Measurements from ENCODE around the gene KIF1A. TPM values are rescaled to one million over a fixed set of nuclear protein-coding genes. Genes with fewer than 3 reads are reported as not detected.

Gene KIF1A
- total RNA-seq, 1 donor from 2014 or later = 10.2 TPM

GRCh38 chr2:240728361-240728760 lies 91.7 kb downstream of the KIF1A start:
- no peak for DNase-seq (ENCODE audit: low spot score)
- intact Hi-C loops (cut with DNase I) = no loop called here

GRCh38 chr2:240727913-240728312 lies 92.1 kb downstream of the KIF1A start:
- DNase-seq (ENCODE audit: low spot score) = no peak
- intact Hi-C loops (cut with DNase I) = no loop called here

GRCh38 chr2:240727439-240727838 lies 92.6 kb downstream of the KIF1A start:
- intact Hi-C loops (cut with DNase I) = no loop called here

GRCh38 chr2:240726876-240727275 lies 93.1 kb downstream of the KIF1A start:
- intact Hi-C loops (cut with DNase I) = no loop called here
- DNase-seq (ENCODE audit: low spot score) = no peak

More at GRCh38 chr2:240727439-240727838, 92.6 kb downstream of the KIF1A start:
- no peak for DNase-seq (ENCODE audit: low spot score)

- no peak for DNase-seq (ENCODE audit: low spot score)
- intact Hi-C loops (cut with DNase I) = no loop called here
Measured at GRCh38 chr2:240725671-240726070, 94.3 kb downstream of the KIF1A start.

GRCh38 chr2:240725266-240725665 lies 94.8 kb downstream of the KIF1A start:
- no peak for DNase-seq (ENCODE audit: low spot score)
- intact Hi-C loops (cut with DNase I) = no loop called here

GRCh38 chr2:240724431-240724830 lies 95.6 kb downstream of the KIF1A start:
- DNase-seq (ENCODE audit: low spot score) = no peak
- intact Hi-C loops (cut with DNase I) = no loop called here

- no peak for DNase-seq (ENCODE audit: low spot score)
- intact Hi-C loops (cut with DNase I) = no loop called here
Measured at GRCh38 chr2:240723851-240724250, 96.2 kb downstream of the KIF1A start.

GRCh38 chr2:240722796-240723735 lies 97.0 kb downstream of the KIF1A start:
- intact Hi-C loops (cut with DNase I) = no loop called here
- DNase-seq (ENCODE audit: low spot score) = no peak

- no peak for DNase-seq (ENCODE audit: low spot score)
- intact Hi-C loops (cut with DNase I) = no loop called here
Measured at GRCh38 chr2:240722376-240722775, 97.6 kb downstream of the KIF1A start.

- intact Hi-C loops (cut with DNase I) = no loop called here
- no peak for DNase-seq (ENCODE audit: low spot score)
Measured at GRCh38 chr2:240721596-240722180, 98.3 kb downstream of the KIF1A start.

- DNase-seq (ENCODE audit: low spot score) = no peak
Measured at GRCh38 chr2:240720686-240721595, 99.1 kb downstream of the KIF1A start.

GRCh38 chr2:240719676-240720545 lies 100.1 kb downstream of the KIF1A start:
- intact Hi-C loops (cut with DNase I) = no loop called here
- no peak for DNase-seq (ENCODE audit: low spot score)

More at GRCh38 chr2:240720686-240721595, 99.1 kb downstream of the KIF1A start:
- intact Hi-C loops (cut with DNase I) = no loop called here

GRCh38 chr2:240718896-240719490 lies 101.0 kb downstream of the KIF1A start:
- intact Hi-C loops (cut with DNase I) = no loop called here
- no peak for DNase-seq (ENCODE audit: low spot score)

- intact Hi-C loops (cut with DNase I) = no loop called here
- DNase-seq (ENCODE audit: low spot score) = no peak
Measured at GRCh38 chr2:240717681-240718581, 102.1 kb downstream of the KIF1A start.

- DNase-seq (ENCODE audit: low spot score) = no peak
- intact Hi-C loops (cut with DNase I) = no loop called here
Measured at GRCh38 chr2:240717181-240717641, 102.8 kb downstream of the KIF1A start.

- intact Hi-C loops (cut with DNase I) = no loop called here
- no peak for DNase-seq (ENCODE audit: low spot score)
Measured at GRCh38 chr2:240716130-240716798, 103.8 kb downstream of the KIF1A start.

Measured in cardiac septum (tissue), 1 donor.